DOHH2 (cell line): ENCODE results near the gene LSAMP.

ENCODE experiments used
- EZH2phosphoT487 ChIP-seq: fragments of 200-600 bp; sonication (generic); IDR thresholded peaks from 2 replicates; pipeline ENCODE4 v1.6.1; 2017; ENCODE audit warnings: borderline replicate concordance, mild to moderate bottlenecking, antibody characterized with exemption, low read length, moderate library complexity, mixed read lengths
- TF ChIP-seq, protein P1 (sequence below): fragments of 200-600 bp; sonication (generic); IDR thresholded peaks from one replicate; pipeline ENCODE4 v1.5.1; 2014; ENCODE audit warnings: antibody characterized with exemption, mild to moderate bottlenecking, low read depth, low read length; ENCODE audit not compliant: poor library complexity, severe bottlenecking

DNA sequence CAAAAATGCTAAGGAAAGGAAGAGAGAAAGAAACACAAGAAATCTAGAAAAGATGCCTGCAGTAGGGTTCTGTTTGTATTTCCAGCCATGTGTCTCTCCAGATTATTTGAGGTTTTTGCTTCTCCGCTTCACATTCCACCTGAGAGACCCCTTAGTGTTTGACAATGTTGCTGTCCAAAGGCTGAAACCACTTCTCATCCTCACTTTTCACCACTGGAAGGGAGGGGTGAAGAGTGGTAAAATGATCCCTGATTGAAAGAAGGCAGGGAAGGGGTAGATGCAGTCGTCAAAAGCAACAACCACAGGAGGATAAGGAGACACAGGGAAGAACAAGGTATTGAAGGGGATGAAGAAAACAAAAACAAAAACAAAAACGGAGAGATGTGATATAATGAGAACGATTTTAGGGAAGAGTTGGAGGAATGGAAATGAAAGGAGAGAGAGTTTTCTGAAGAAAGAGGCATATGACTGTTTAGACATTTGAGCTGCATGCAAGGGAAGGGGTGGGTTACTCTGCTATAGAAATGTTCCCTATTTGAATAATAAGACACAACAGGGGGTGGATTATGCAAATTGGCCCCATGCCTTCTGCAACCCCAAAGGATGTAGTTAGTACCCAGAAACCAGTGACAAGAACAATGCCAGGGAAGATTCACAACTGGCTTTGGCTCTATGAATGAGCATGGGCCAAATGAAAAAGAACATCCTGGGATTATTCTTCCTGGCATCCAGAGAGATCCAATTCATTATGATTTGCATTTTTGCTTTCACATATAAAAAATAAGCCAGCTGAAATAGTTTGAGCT, 586.1 kb downstream of the LSAMP start:
- TF ChIP-seq, protein P1, sequence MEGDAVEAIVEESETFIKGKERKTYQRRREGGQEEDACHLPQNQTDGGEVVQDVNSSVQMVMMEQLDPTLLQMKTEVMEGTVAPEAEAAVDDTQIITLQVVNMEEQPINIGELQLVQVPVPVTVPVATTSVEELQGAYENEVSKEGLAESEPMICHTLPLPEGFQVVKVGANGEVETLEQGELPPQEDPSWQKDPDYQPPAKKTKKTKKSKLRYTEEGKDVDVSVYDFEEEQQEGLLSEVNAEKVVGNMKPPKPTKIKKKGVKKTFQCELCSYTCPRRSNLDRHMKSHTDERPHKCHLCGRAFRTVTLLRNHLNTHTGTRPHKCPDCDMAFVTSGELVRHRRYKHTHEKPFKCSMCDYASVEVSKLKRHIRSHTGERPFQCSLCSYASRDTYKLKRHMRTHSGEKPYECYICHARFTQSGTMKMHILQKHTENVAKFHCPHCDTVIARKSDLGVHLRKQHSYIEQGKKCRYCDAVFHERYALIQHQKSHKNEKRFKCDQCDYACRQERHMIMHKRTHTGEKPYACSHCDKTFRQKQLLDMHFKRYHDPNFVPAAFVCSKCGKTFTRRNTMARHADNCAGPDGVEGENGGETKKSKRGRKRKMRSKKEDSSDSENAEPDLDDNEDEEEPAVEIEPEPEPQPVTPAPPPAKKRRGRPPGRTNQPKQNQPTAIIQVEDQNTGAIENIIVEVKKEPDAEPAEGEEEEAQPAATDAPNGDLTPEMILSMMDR = no peak
- no peak for TF ChIP-seq EZH2phosphoT487
